ENCODE measurements around the gene LRRC49.

DNA sequence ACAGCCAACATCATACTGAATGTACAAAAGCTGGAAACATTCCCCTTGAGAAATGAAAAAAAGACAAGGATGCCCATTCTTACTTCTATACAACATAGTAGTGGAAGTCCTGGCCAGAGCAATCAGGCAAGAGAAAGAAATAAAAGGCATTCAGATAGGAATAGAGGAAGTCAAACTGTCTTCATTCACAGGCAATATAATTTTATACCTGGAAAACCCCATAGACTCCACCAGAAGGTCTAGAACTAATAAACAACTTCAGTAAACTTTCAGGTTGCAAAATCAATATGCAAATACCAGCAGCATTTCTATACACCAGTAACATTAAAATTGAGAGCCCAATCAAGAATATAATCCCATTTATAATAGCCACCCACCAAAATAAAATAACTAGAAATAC lies 195.5 kb downstream of the LRRC49 start:
- TF ChIP-seq, protein P1, sequence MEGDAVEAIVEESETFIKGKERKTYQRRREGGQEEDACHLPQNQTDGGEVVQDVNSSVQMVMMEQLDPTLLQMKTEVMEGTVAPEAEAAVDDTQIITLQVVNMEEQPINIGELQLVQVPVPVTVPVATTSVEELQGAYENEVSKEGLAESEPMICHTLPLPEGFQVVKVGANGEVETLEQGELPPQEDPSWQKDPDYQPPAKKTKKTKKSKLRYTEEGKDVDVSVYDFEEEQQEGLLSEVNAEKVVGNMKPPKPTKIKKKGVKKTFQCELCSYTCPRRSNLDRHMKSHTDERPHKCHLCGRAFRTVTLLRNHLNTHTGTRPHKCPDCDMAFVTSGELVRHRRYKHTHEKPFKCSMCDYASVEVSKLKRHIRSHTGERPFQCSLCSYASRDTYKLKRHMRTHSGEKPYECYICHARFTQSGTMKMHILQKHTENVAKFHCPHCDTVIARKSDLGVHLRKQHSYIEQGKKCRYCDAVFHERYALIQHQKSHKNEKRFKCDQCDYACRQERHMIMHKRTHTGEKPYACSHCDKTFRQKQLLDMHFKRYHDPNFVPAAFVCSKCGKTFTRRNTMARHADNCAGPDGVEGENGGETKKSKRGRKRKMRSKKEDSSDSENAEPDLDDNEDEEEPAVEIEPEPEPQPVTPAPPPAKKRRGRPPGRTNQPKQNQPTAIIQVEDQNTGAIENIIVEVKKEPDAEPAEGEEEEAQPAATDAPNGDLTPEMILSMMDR (conservative IDR thresholded peaks at IDR 0.05; ENCODE audit: low read depth in 2 of 2), result no peak
- TF ChIP-seq EZH2 (IDR thresholded peaks at IDR 0.05; ENCODE audit: low read depth, unreplicated experiment) (no peak), EZH2phosphoT487 (IDR thresholded peaks at IDR 0.05; ENCODE audit: unreplicated experiment) (no peak), POLR2AphosphoS5 (IDR thresholded peaks at IDR 0.05; ENCODE audit: low read depth) (no peak), NANOG (IDR thresholded peaks at IDR 0.05; ENCODE audit: borderline replicate concordance) (no peak), JUNB (IDR thresholded peaks at IDR 0.05; ENCODE audit: unreplicated experiment) (no peak), CREB1 (CRISPR knock-in tag; IDR thresholded peaks at IDR 0.05; ENCODE audit: low read depth) (no peak)
- TF ChIP-seq, protein P2, sequence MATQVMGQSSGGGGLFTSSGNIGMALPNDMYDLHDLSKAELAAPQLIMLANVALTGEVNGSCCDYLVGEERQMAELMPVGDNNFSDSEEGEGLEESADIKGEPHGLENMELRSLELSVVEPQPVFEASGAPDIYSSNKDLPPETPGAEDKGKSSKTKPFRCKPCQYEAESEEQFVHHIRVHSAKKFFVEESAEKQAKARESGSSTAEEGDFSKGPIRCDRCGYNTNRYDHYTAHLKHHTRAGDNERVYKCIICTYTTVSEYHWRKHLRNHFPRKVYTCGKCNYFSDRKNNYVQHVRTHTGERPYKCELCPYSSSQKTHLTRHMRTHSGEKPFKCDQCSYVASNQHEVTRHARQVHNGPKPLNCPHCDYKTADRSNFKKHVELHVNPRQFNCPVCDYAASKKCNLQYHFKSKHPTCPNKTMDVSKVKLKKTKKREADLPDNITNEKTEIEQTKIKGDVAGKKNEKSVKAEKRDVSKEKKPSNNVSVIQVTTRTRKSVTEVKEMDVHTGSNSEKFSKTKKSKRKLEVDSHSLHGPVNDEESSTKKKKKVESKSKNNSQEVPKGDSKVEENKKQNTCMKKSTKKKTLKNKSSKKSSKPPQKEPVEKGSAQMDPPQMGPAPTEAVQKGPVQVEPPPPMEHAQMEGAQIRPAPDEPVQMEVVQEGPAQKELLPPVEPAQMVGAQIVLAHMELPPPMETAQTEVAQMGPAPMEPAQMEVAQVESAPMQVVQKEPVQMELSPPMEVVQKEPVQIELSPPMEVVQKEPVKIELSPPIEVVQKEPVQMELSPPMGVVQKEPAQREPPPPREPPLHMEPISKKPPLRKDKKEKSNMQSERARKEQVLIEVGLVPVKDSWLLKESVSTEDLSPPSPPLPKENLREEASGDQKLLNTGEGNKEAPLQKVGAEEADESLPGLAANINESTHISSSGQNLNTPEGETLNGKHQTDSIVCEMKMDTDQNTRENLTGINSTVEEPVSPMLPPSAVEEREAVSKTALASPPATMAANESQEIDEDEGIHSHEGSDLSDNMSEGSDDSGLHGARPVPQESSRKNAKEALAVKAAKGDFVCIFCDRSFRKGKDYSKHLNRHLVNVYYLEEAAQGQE (IDR thresholded peaks at IDR 0.05; ENCODE audit: unreplicated experiment), result no peak

Data from GM23338 (cell line).